GM10266 (cell line): ENCODE measurements around the gene WFS1.

Experiments used
- DNase-seq: peaks from one replicate; pipeline ENCODE4 v3.0.0; 2012; ENCODE audit errors: extremely low spot score
- TF ChIP-seq, protein P1 (sequence below): IDR thresholded peaks from 2 replicates; pipeline ENCODE4 v1.5.1; 2012; ENCODE audit warnings: mild to moderate bottlenecking, low read depth; ENCODE audit not compliant: control insufficient read depth, insufficient read depth; ENCODE audit errors: missing control alignments

Gene WFS1

GRCh38 chr4:6262847-6263487, 6.7 kb upstream of the WFS1 start:
- TF ChIP-seq, protein P1, sequence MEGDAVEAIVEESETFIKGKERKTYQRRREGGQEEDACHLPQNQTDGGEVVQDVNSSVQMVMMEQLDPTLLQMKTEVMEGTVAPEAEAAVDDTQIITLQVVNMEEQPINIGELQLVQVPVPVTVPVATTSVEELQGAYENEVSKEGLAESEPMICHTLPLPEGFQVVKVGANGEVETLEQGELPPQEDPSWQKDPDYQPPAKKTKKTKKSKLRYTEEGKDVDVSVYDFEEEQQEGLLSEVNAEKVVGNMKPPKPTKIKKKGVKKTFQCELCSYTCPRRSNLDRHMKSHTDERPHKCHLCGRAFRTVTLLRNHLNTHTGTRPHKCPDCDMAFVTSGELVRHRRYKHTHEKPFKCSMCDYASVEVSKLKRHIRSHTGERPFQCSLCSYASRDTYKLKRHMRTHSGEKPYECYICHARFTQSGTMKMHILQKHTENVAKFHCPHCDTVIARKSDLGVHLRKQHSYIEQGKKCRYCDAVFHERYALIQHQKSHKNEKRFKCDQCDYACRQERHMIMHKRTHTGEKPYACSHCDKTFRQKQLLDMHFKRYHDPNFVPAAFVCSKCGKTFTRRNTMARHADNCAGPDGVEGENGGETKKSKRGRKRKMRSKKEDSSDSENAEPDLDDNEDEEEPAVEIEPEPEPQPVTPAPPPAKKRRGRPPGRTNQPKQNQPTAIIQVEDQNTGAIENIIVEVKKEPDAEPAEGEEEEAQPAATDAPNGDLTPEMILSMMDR, result no peak
- DNase-seq, result no peak

- DNase-seq, result no peak
- TF ChIP-seq, protein P1, result no peak
Observed at GRCh38 chr4:6263526-6264224, 6.0 kb upstream of the WFS1 start.

- TF ChIP-seq, protein P1, result peak; percentile 67
- DNase-seq, result peak; percentile 54
Observed at GRCh38 chr4:6264225-6264540, 5.5 kb upstream of the WFS1 start.

- TF ChIP-seq, protein P1, result no peak
Observed at GRCh38 chr4:6265546-6265945, 4.1 kb upstream of the WFS1 start.

DNA sequence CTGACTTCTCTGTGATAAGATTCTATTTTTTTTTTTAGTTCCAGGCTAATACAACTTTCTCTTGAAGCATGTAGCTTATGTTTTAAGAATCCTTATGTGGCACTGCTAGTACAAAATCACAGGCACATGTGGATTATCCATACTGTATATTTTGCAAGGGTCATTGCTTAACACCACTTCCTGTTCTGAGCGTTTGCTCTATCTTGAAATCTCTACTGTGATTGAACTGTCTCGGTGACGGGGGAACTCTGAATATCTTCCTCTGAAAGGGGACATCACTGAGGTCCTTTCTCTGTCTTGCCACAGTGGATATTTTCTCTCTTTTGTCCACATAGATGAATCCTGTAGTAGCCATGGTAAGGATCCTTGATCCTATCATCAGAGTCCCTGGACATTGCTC, 2.1 kb upstream of the WFS1 start:
- TF ChIP-seq, protein P1, result no peak
- DNase-seq, result no peak

More at GRCh38 chr4:6265546-6265945, 4.1 kb upstream of the WFS1 start:
- DNase-seq, result no peak

DNA sequence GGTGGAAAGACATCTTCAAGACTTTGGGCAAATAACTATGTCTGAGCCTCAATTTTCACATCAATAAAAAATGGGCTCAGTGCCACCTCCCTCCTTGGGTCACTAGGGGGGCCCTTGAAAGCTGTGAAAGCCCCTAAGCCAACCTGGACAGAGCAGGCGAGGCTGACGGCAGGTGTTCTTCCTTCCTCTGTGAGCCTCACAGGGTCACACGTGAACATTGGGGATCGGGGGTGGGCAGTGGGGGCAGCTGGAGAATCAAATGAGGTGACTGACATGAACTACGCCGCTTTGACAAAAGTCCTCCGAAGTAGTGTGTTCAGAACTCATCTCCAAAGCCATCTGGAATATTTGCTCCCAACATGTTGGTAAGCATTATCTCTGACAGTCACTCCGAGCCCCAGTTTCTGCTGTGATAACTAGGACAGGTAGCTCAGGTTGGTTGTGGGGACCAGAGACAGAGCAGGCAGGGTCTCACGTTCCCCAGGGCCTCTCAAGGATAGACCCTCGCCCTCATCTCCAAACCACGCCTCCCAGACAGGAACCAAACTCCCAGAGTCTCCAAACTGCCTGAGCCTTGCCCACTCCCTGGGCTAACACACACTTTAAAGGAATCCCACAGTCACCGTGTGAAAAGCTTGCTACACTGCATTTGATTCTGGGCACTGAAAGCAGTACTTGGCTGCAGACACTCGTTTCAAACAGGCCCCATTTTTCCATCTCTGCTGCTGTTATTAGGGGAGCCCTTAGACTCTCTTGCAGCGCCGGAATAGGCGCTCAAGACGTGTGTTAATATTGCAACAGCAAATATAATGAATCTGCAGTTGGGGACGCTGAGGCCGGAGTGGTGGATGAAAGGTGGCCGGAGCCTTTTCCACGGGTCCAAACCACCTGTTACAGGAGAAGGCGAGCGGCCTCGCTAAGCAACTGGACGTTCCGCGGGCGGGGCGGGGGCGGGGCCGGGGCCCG, 717 bp upstream of the WFS1 start:
- TF ChIP-seq, protein P1, result no peak
- DNase-seq, result no peak
